Choroid plexus epithelial cell (primary cell): ENCODE data around the gene PBX4.

Experiments used
- DNase-seq: peaks from one replicate; pipeline ENCODE4 v3.0.0-alpha.2; 2010; ENCODE audit warnings: low read depth
- H3K4me3 ChIP-seq: 2 replicates; pipeline ENCODE4 v1.5.1; 2011; ENCODE audit warnings: low read depth, mild to moderate bottlenecking, control low read depth, low read length, moderate library complexity
- TF ChIP-seq, protein P1 (sequence below): conservative IDR thresholded peaks from 2 replicates; pipeline ENCODE4 v1.5.1; 2011; ENCODE audit warnings: low read depth, mild to moderate bottlenecking, control low read depth, inconsistent platforms, low read length, moderate library complexity

Gene PBX4

DNA sequence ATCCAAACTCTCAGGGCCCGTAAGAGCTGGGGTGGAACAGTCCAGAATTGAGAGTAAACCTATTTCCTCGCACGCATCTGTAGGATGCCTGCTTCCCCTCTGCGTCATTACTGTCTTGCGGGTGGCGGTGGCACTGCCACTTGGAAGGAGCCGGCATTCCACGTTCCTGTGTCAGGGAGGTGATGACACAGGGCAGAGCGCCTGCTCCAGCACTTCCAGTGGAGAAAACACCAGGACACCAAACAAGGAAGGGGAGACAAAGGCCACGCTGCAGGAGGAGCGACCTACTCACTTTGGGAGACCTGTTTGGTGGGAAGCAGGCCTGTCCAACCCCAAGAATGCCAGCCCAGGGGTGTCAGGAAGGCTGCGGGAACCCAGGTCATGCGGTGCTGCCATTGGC is 37.1 kb downstream of the PBX4 start:
- no peak overlapping the region for H3K4me3 ChIP-seq
- TF ChIP-seq, protein P1, sequence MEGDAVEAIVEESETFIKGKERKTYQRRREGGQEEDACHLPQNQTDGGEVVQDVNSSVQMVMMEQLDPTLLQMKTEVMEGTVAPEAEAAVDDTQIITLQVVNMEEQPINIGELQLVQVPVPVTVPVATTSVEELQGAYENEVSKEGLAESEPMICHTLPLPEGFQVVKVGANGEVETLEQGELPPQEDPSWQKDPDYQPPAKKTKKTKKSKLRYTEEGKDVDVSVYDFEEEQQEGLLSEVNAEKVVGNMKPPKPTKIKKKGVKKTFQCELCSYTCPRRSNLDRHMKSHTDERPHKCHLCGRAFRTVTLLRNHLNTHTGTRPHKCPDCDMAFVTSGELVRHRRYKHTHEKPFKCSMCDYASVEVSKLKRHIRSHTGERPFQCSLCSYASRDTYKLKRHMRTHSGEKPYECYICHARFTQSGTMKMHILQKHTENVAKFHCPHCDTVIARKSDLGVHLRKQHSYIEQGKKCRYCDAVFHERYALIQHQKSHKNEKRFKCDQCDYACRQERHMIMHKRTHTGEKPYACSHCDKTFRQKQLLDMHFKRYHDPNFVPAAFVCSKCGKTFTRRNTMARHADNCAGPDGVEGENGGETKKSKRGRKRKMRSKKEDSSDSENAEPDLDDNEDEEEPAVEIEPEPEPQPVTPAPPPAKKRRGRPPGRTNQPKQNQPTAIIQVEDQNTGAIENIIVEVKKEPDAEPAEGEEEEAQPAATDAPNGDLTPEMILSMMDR, result no peak
- DNase-seq, result no peak

DNA sequence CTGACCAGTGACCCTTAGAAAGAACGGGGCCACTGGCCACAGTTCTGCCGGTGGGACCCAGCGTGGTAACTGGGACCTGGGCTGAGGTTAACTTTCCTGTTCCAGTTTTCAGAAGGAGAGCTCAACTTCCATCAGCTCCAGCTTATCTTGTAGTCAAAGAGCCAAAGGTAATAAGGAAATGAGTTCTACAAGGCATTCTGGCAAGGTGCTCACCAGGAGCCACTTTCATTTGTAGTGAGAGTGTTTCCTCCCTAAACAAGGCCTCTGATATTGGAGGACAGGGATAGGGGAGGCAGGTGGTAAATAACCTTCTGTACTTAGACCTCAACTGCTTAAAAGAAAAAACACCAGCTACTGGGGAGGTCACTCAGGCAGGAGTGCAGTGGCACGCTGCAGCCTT is 38.1 kb downstream of the PBX4 start:
- H3K4me3 ChIP-seq, result no peak overlapping the region
- no peak for DNase-seq
- TF ChIP-seq, protein P1, result no peak

DNA sequence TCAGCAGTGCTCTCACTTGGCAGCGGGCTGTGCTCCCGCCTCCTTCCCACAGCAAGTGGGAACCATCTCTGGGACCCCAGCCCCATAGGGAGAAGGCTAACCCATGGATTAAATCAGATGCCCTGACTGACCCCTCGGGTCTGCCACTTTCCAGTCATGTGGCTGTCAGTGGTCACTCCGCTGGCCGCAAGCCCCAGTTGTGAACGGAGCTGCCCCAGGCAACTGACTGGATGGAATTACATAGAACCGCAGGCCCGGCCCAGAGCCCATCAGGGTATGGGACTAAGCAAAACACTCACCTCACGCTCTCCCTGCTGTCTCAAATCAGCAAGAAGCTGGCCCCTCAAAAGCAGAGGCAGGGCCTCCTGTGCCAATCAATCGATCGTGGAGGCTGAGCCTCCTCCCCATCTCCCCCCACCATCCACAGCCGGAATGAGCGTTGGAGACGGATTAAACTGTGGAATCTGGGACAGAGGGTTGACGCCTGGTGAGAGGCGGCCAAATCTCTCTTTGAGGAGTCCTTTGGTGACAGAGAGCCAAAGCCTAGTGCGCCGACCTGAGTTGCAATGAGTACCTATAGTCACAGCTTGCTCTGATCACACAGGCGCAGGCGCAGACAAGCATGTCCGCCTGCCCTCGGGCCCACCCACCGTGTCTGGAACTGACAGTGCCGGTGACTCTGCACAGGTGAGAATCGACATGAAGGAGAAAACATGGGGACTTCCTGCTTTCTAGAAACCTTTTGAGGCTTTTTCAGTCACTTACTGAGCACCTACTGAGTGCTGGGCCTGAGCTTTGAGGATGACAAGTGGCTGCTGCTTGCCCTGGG is 38.7 kb downstream of the PBX4 start:
- H3K4me3 ChIP-seq, result no peak overlapping the region
- no peak for DNase-seq
- TF ChIP-seq, protein P1, result no peak

DNA sequence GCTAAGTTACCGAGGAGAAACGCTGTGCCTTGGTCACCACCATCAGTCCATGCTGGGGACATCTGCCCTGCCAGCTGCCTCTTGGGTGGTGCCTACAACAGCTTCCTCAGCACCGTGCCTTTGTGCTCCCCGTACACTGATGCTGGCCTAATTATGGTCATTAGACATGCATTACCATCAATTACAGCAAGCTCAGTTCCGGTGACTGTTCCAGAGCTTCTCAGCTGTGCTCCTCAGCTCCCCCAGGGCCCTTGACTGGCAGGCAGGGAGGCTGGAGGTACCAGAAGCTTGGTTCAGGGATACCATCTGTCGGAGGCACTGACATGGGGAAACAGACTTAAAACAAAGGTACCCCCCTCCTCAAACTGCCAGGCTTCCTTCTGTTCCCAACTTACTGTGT is 40.2 kb downstream of the PBX4 start:
- H3K4me3 ChIP-seq, result no peak overlapping the region
- no peak for DNase-seq
- TF ChIP-seq, protein P1, result no peak

DNA sequence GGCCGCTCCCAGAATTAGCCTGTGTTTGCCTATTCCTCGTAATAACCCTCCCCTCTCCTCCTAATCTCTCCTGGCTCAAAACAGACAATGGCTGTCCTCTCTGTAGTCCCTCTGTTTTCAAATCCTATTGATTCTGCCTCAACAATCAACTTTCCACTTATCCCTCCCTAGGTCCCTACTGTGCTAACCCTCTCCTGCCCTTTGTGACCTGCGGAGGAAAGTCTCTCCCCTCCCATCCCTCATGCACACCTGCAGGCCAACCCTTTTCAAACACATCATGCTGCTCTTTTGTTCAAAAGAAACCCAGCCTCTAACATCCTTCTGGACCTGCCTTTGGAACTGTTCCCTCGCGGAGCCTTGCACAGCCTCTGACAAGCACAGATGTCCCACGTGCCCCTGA is 43.1 kb downstream of the PBX4 start:
- DNase-seq, result no peak
- no peak overlapping the region for H3K4me3 ChIP-seq
- TF ChIP-seq, protein P1, result no peak

DNA sequence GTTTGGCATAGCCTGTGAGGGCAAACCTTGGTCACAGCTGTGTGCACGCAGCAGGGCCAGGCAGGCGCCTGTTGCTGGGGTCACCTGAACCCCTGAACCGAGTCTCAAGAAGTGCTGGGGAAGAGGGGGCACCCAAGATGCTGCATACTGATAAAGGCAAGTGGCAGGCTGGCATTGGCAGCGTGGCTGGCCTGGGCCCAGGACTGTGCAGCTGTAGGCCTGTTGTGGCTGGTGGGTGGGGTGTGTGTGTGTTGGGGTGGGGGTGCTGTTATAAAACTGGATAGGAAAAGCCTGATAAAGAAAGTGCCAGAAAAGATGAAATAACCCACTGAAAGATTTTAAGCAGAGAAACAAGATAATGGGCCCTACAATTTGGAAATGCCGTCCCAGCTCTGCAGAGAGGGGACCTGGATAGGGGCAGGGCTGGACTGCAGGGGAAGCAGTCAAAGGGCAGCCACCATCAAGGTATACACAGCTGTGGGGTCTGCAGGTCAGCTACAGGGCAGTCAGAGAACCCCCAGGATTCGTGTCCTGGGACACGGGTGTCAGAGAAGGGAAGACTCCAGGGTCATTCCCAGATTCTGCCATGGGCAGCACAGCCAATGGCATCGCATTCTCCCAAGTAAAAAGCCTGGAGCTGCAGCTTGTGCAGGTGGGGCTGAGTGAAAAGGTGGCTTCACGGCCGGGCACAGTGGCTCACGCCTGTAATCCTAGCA is 47.3 kb downstream of the PBX4 start:
- no peak for DNase-seq

More for the DNA sequence above, 47.3 kb downstream of the PBX4 start:
- no peak overlapping the region for H3K4me3 ChIP-seq
- TF ChIP-seq, protein P1, result no peak
